ENCODE measurements around the gene FUT6.

DNA sequence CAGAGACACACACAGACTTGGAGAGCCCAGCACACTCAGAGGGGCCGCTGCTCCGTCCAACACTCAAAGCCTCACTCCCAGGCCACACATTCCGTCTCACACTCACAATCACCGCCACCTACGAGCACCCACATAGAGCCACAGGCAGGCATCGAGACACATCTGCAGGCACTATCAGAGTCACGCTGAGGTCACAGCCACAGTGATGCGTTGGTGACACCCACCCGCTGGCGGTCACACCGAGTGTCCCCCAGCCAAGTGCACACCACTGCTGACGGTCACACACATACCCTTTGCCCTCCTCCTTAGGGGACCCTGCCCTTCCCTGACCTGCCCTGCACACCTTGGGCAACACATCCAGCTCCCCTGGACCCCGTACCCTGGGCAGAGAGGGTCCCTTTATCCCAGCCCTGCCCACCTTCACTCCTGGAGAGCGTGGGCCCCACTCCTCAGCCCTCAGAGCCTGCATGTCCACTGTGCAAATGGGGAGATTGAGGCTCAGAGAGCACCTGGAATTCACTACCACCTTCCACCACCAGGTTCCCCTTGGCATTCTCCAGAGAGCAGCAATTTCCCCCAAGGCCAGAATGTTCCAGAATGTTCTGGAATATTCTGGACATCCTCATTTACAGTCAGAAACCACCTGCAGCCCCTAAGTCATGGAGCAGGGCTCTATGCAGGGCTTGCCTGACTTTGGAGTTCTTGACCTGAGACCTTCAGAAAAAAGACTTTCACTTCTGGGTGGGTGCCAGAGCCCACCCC is 25.4 kb upstream of the FUT6 start:
- TF ChIP-seq CTCF (IDR thresholded peaks at IDR 0.05) (no peak), EZH2 (IDR thresholded peaks at IDR 0.05) (no peak)
